ENCODE data around the gene KRT28. TPM values are rescaled to one million over a fixed set of nuclear protein-coding genes. Genes with fewer than 3 reads are reported as not detected.
A peak's percentile ranks its signal among the peaks of the same experiment; 100 is the strongest.

KRT28 gene
- total and polyA plus RNA-seq, 8 donors: not detected

- no peaks in the 10 kb centered on the region for H3K4me1 ChIP-seq
- no peak for DNase-seq
- intact Hi-C loops (cut with DNase I; ENCODE audit: low total_unique reads): no loop called here
- TF ChIP-seq CTCF (IDR thresholded peaks at IDR 0.05): no peak
- no peak for TF ChIP-seq EP300 (IDR thresholded peaks at IDR 0.05)
- TF ChIP-seq POLR2A (IDR thresholded peaks at IDR 0.05): no peak
- no peak for TF ChIP-seq POLR2AphosphoS5 (IDR thresholded peaks at IDR 0.05)
- H3K27me3 ChIP-seq: peaks cover 0 to 46% (median 14%) of the 10 kb centered on the region in 3 donors
- H3K36me3 ChIP-seq: no peaks in the 10 kb centered on the region
- no peaks in the 10 kb centered on the region for H3K9me3 ChIP-seq
- WGBS, 5 donors: 36 to 59% (median 56%) methylated on average over 2 of the region's 2 CpGs
- no peak overlapping the region for H3K27ac ChIP-seq
- no peak overlapping the region for H3K4me3 ChIP-seq
These were observed 5.3 kb downstream of the KRT28 start for GRCh38 chr17:40794466-40794865.

GRCh38 chr17:40793832-40794231, 5.9 kb downstream of the KRT28 start:
- no peak overlapping the region for H3K27ac ChIP-seq
- no peaks in the 10 kb centered on the region for H3K9me3 ChIP-seq
- H3K27me3 ChIP-seq: peaks cover 0 to 45% (median 12%) of the 10 kb centered on the region in 3 donors

GRCh38 chr17:40791787-40792436, 7.8 kb downstream of the KRT28 start:
- Histone ChIP-seq H3K27ac (peak overlapping the region in 1 of 5 donors; percentile 5), H3K4me1 (no peaks in the 10 kb centered on the region), H3K27me3 (peaks cover 0 to 29% (median 8%) of the 10 kb centered on the region in 3 donors), H3K4me3 (no peak overlapping the region), H3K36me3 (no peaks in the 10 kb centered on the region), H3K9me3 (no peaks in the 10 kb centered on the region)
- TF ChIP-seq POLR2A (IDR thresholded peaks at IDR 0.05): no peak
- peak in 4 of 7 experiments; percentile 34 to 64 (median 47) for TF ChIP-seq CTCF (IDR thresholded peaks at IDR 0.05)
- intact Hi-C loops (cut with DNase I; ENCODE audit: low total_unique reads): no loop called here
- 26 to 32% (median 31%) methylated on average over 6 of the region's 6 CpGs for WGBS, 5 donors
- DNase-seq: peak in 1 of 2 donors; percentile 64

More at GRCh38 chr17:40793832-40794231, 5.9 kb downstream of the KRT28 start:
- Histone ChIP-seq H3K4me1 (no peaks in the 10 kb centered on the region), H3K4me3 (no peak overlapping the region), H3K36me3 (no peaks in the 10 kb centered on the region)
- WGBS, 5 donors: 60 to 74% (median 68%) methylated on average over 10 of the region's 10 CpGs
- no peak for DNase-seq
- intact Hi-C loops (cut with DNase I; ENCODE audit: low total_unique reads): no loop called here
- TF ChIP-seq CTCF (IDR thresholded peaks at IDR 0.05): no peak
- no peak for TF ChIP-seq EP300 (IDR thresholded peaks at IDR 0.05)
- TF ChIP-seq POLR2AphosphoS5 (IDR thresholded peaks at IDR 0.05): no peak
- TF ChIP-seq POLR2A (IDR thresholded peaks at IDR 0.05): no peak

- Histone ChIP-seq H3K27me3 (peaks cover 0 to 21% (median 6%) of the 10 kb centered on the region in 3 donors), H3K36me3 (no peaks in the 10 kb centered on the region), H3K4me1 (no peaks in the 10 kb centered on the region), H3K27ac (peak overlapping the region in 1 of 5 donors; percentile 5), H3K9me3 (no peaks in the 10 kb centered on the region), H3K4me3 (no peak overlapping the region)
- 68 to 100% (median 78%) methylated on average over 1 of the region's 1 CpG for WGBS, 5 donors
- TF ChIP-seq POLR2AphosphoS5 (IDR thresholded peaks at IDR 0.05) (no peak), EP300 (IDR thresholded peaks at IDR 0.05) (no peak), CTCF (IDR thresholded peaks at IDR 0.05) (no peak), POLR2A (IDR thresholded peaks at IDR 0.05) (no peak)
- DNase-seq: peak in 1 of 2 donors; percentile 22
- intact Hi-C loops (cut with DNase I; ENCODE audit: low total_unique reads): no loop called here
These were observed 8.6 kb downstream of the KRT28 start for GRCh38 chr17:40791111-40791510.

Measured in stomach (tissue), 9 donors.